Endothelial cell of umbilical vein (primary cell): ENCODE results near the gene SIX1.

ENCODE experiments used
- JUN ChIP-seq: IDR thresholded peaks from 2 replicates; pipeline ENCODE4 v1.6.1; 2011; ENCODE audit warnings: borderline replicate concordance, low read depth; ENCODE audit not compliant: insufficient read length, insufficient read depth
- TF ChIP-seq, protein P1 (sequence below), 2 donors: IDR thresholded peaks; 1 replicate in 1 of 2; 2 replicates in 1 of 2; pipeline ENCODE4 v1.5.1; 2011; ENCODE audit warnings: low read length in 2 of 2, mild to moderate bottlenecking in 2 of 2, moderate library complexity in 2 of 2, control low read depth in 1 of 2, inconsistent platforms in 1 of 2, low read depth in 1 of 2; ENCODE audit not compliant: insufficient read depth in 1 of 2; ENCODE audit errors: extremely low read depth in 1 of 2

DNA sequence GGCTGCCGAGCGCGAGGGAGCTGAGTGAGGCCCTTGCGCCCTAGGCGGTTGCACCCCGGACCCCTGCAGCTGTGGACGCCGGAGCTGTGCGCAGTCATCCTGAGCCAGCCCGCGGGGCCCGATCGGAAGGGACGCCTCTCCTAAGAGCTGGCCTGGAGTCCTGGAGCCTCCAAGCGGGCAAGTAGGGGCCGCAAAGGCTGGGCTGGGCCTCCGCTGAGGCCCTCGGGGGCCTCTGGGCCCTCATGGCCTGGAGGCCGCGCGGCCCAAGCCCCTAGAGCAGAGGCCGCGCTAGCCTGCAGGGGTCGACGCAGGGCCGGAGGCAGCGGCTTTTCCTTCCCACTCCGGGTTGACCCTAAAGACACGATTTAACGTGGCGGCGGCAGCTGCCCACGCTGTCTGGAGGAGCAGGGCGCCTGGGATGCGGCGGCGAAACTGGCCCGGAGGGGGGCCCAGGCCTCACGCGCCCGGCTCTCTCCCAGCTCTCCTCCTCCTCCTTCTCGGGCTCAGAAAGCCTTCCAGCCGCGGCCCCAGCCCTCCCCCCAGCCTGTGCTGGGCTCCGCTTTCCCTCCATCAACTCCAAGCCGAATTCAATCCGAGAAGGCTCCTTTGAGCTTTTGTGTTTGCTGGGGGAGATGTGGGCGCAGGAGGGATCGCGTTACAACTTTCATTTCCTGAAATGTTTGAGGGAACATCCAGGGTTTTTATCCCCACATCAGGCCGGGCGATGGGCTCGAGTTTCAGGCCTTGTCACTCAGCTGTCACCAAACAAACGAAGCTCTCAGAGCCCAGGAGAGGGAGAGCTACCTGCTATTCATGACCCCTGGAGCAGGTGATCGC lies 11.6 kb downstream of the SIX1 start:
- TF ChIP-seq, protein P1, sequence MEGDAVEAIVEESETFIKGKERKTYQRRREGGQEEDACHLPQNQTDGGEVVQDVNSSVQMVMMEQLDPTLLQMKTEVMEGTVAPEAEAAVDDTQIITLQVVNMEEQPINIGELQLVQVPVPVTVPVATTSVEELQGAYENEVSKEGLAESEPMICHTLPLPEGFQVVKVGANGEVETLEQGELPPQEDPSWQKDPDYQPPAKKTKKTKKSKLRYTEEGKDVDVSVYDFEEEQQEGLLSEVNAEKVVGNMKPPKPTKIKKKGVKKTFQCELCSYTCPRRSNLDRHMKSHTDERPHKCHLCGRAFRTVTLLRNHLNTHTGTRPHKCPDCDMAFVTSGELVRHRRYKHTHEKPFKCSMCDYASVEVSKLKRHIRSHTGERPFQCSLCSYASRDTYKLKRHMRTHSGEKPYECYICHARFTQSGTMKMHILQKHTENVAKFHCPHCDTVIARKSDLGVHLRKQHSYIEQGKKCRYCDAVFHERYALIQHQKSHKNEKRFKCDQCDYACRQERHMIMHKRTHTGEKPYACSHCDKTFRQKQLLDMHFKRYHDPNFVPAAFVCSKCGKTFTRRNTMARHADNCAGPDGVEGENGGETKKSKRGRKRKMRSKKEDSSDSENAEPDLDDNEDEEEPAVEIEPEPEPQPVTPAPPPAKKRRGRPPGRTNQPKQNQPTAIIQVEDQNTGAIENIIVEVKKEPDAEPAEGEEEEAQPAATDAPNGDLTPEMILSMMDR (IDR thresholded peaks at IDR 0.05; ENCODE audit: extremely low read depth in 1 of 2, insufficient read depth in 1 of 2, low read depth in 1 of 2, low read length in 2 of 2) = no peak
- TF ChIP-seq JUN = no peak
